CD4-positive, alpha-beta T cell treated with Interferon gamma for 1 hour (primary cell): ENCODE measurements around the gene TUBA3C.
"Not testable (repeated sequence)": the region's sequence is repeated elsewhere in the genome, so short reads cannot be mapped to it uniquely, and the experiment has no call there.

Experiments
- DNase-seq: peaks from one replicate; pipeline ENCODE4 v3.0.0-alpha.2; 2020

Gene TUBA3C

DNA sequence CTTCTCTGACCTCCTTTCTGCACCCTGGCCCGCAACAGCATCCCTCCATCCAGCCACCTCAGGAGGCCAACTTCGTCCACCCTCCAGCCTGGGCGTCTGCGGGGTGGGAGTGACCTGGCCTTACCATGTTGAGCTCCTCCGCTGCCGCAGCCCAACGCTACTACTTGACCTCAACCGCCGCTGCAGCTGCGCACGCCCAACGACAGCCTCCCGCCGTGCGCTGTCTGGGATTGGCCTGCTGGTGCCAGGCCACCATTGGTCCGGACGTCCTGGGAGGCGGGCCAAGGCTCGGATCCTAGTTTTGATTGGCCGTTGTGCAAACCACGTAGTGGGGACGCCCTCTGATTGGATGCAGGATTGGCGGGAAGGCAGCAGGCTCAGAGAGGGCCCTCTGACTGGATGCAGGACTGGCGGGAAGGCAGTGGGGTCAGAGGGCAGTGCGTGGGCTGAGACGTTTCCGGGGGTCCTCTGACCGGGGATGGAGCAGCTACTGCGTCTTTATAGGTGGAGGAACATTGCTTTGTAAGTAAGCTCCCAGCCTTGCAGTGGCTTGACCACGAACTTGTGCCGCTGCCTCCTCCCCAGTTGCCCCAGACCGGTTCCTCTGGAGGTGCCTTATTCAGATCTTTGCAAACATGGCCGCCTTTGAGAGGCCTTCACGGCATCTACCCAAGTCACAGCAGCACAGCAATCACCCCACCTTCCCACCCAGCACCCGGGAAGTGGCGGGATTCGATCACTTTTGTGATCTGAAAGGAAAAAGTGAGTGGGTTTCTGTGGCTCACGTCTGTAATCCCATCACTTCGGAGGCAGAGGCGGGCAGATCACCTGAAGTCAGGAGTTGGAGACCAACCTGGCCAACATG, at the start of gene TUBA3C:
Gene TUBA3C, minus strand, starts transcription at position 204 of the 865 bp plus-strand sequence. Its CDS starts 77 bp downstream, at position 127.
- no peak for DNase-seq

GRCh38 chr13:19207413-19207812, 25.8 kb upstream of the TUBA3C start:
- not testable (repeated sequence) for DNase-seq

GRCh38 chr13:19192622-19193021, 11.0 kb upstream of the TUBA3C start:
- DNase-seq, result not testable (repeated sequence)

- DNase-seq, result not testable (repeated sequence)
Observed at GRCh38 chr13:19189911-19190310, 8.3 kb upstream of the TUBA3C start.

DNA sequence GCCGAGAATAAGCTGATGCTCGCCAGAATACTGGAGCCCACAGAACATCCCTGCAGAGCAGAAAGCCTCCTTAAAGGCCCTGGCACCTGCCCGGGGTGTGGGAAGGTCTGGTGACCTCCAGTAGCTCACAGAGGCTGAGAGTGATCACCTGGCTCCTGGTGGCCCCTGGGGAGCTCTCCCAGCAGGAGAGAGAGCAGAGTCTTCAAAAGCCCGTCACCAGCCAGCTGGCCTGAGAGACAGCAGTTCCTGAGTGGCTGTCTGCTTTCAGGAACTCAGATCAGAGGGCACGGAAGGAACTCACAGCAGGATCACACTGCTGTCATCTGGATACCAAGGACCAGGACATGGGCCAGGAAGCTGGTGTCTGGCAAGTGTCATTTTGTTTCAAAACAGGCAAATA, 7.7 kb upstream of the TUBA3C start:
- not testable (repeated sequence) for DNase-seq

GRCh38 chr13:19185865-19186645, 4.4 kb upstream of the TUBA3C start:
- DNase-seq, result no peak

DNA sequence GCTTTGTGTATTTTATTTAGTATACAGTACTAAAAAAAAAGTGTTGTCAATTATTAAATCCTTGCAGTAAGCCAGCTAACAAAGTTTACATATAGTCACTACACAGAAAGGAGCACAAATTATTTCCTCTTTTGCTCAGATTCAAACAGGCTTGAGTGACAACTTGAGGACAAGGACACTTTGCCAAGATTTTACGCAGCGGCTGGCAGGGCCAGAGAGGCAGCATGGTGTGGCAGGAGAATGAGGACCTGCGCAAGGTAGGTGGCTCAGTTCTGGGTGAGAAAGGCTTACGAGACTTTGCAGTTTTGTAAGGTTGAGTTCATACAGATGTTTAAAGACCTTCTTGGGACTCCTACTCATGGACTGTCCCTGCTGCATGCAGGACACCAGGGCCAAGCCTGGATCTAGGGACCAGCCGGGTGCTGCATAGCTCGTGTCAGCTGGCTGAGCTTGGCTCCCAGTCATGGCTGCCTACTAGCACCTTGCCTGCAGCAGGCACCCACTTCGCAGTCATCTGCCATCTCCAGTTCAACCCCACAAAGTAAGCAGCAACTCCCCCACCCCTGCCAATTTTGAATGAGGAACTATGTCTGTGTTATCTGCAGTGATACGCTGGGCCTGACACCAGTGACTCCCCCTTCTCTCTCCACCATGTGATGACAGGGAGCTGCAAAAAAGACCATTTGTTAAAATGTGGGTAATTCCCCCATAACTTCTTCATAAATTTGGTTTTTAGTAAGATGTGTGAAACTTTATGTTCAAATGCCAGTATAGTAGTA, 3.7 kb upstream of the TUBA3C start:
- no peak for DNase-seq

DNA sequence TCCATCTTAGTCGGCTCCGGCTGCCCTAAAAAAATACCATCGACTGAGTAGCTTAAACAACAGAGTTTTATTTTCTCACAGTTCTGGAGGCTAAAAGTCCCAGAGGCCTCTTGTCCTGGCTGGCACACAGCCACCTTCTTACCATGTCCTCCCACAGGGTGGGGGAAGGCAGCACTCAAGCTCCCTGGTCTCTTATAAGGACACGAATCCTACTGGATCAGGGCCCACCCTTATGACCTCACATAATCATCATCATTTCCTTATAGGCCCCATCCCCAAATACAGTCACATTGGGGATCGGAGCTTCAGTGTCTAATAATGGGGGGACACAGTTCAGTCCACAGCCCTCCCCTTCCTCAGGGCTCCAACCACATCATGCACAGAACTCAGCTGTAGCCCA, 2.6 kb upstream of the TUBA3C start:
- DNase-seq, result no peak

DNA sequence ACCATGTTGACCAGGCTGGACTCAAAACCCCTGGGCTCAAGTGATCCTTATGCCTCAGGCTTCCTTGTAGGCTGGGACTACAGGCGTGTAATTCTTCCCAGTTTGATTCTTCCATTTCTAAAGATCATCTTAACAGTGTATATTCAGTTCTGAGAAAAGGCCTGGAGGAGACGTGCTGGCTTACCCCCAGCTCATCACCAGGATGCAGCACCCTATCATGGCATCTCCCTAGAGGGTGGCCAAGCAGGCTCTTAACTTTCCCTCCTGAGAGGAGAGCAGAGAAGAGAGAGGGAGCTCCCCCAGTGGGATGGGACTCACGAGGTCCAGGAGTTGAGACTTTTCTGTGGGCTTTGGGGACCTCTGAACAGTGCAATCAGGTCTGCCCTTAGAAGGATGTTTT, 2.1 kb upstream of the TUBA3C start:
- DNase-seq, result no peak

- DNase-seq, result no peak
Observed at GRCh38 chr13:19182536-19182935, 912 bp upstream of the TUBA3C start.

GRCh38 chr13:19181021-19181620, 503 bp downstream of the TUBA3C start:
- no peak for DNase-seq

DNA sequence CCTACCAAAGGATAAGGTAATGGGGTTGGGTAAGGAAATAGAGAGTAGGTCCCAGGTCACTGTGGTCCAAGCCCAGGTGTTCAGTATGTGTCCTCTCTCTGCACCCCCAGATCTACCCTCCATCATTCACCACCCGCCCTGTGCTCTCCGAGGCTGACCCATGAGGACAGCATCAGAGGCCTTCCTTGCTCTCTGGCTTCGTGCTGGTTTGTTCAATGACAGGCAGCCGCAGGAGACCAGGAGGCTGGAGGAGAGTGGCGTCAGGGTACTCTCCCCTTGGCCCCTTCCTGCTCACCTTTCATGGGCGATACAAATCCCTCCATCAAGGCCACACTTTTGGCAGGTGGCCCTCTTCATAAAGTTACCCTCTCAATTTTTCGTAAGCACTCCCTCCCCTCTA, 1.7 kb downstream of the TUBA3C start:
- no peak for DNase-seq

DNA sequence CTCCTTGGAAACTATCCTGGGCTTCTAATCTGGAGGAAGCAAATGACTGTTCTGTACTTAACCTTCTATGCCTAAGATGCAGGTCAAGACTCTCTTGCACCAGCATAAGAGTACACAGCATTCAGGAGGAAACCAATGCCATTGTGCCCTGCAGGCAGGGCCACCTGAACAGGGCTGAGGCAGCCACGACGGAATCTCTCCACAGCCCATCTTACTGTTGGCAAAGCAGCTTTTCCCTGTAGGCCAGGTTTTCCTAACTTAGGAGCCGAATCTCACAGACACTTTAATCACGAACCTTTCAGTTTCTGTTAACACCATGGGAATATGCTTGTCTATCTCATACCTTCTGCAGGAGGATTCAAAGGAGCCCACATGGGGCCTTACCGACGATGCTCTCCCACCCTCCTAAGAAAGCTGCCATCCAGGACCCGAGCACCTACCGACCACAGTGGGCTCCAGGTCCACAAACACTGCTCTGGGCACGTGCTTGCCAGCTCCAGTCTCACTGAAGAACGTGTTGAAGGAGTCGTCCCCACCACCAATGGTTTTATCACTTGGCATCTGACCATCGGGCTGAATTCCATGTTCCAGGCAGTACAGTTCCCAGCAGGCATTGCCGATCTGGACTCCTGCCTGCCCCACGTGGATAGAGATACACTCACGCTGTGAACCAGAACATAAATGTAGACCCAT, 2.6 kb downstream of the TUBA3C start:
- DNase-seq, result no peak

GRCh38 chr13:19176981-19177776, 4.4 kb downstream of the TUBA3C start:
- DNase-seq, result not testable (repeated sequence)

DNA sequence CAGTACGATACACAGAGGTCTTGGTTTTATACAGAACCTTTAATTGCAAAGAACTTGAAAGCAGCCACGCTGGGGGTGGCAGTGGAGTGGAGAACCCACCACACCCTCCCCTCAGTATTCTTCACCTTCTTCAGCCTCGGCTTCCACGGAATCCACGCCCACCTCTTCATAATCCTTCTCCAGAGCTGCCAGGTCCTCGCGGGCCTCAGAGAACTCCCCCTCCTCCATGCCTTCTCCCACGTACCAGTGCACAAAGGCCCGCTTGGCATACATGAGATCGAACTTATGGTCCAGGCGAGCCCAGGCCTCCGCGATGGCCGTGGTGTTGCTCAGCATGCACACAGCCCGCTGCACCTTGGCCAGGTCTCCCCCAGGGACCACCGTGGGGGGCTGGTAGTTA, 7.9 kb downstream of the TUBA3C start:
- DNase-seq, result no peak

GRCh38 chr13:19172647-19173030, 9.0 kb downstream of the TUBA3C start:
- no peak for DNase-seq

DNA sequence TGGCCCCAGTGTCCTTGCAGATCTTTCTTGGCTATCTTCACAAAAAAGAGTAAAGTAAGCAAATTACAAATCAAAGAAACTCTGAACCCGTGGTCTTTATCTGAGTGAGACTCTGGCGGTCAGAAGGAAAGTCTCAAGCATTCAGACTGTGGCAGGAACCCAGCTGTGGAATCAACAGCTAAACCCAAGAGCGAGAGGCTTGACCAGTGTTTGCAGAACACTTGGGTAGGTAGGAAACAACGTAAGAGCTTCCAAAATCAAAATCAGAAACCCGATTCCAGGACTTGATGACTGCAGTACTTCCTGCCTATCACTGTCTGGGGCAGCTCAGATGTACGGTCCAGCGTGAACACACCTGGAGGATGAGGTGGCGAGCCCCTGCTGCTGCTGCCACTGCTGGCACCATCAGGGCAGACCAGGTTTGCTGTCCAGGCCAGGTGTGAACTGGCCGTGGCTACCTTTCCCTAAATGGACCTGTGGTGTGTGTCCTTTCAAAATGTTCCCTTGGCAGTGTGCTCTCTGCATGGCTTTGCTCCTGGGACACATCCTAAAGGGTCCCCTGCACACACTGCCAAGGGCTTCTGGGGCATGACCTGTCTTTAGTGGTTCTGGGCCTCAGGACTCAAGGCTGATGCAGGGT, 9.5 kb downstream of the TUBA3C start:
- DNase-seq, result no peak

GRCh38 chr13:19171563-19171962, 10.1 kb downstream of the TUBA3C start:
- no peak for DNase-seq

DNA sequence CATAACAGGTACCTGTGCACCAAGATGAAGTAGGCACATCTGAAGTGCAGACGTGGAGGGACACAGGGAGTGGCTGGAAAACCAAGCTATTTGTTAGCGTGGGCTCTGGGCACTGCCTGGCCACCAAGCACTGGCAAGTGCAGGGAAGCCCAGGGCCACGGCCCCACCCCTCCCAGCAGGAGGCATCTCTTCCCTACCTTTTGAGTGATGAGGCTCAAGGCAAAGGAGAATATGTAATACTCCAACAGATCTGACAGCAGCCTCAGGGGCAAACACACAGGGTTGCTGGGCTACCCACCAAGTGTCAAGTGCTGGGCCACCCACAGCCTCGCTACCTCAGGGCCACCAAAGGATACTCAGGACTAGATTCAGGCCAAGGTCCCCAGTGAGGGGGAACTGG, 11.6 kb downstream of the TUBA3C start:
- DNase-seq, result no peak

GRCh38 chr13:19169496-19169895, 12.1 kb downstream of the TUBA3C start:
- DNase-seq, result no peak

- no peak for DNase-seq
Observed at GRCh38 chr13:19161308-19161707, 20.3 kb downstream of the TUBA3C start.
